ENCODE measurements around the gene PLA2G4C. TPM values are rescaled to one million over a fixed set of nuclear protein-coding genes. Genes with fewer than 3 reads are reported as not detected.

The PLA2G4C gene
- total RNA-seq (2014; rRNA removed; shearing (Covaris generic)) (2.0 and 3.4 TPM in 2 replicates), polyA plus RNA-seq (2016; fragmentation: Nextera tagmentation; extraction: Ambion mirVana) (2.9 and 4.1 TPM in 2 replicates)
- long read RNA-seq, partial matches to known transcripts = 12 of 15 reads
- long read RNA-seq, other reads (novel, unspliced or antisense) = 1 of 15 reads

DNA sequence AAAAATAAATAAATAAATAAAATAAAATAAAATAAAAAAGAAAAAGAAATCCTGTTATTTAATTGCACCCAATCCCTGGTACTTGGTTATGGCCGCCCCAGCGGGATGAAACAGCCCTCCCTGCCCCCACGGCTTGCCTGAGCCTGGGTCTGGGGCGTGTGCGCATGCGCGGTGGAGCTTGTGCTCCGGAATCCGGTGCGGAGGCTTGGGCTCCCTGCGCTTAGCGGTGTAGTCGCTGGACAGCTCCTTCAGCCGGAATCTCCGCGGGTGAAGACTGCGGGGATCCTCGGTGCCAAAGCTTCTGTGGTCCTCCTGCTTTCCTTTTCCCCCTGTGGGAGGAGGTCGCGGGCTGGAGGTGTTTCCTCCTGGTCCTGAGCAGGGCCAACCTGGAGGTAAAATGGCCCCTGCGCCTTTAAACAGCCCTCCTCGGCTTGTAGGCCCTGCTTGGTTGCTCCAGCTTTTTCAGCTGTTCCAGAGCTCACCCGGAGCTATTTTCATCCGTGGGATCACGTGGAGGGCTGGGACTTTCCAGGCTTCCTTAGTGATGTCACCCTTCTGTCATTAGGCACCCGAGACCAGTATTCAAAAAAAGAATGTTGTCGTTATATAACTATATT, at the start of gene PLA2G4C:
PLA2G4C (minus strand) TSS at position 468 of the 617 bp plus-strand sequence. CDS start 4,288 bp downstream, outside the sequence.
- no peaks in the 10 kb centered on the region for H3K27me3 ChIP-seq (ENCODE audit: insufficient read depth)
- H2AFZ ChIP-seq = peak within 1 kb of the TSS; percentile 92
- H3K4me3 ChIP-seq = peak within 1 kb of the TSS; percentile 60
- no peaks in the 10 kb centered on the region for H3K9me3 Mint-ChIP-seq
- H3K4me2 ChIP-seq = peak within 1 kb of the TSS; percentile 91
- no peaks in the 10 kb centered on the region; the same call in 1 of the 2 replicates for H3K4me1 ChIP-seq (ENCODE audit: insufficient read depth)
- peaks cover 3% of the 10 kb centered on the region; the same call in 1 of the 3 replicates for H3K36me3 Mint-ChIP-seq (ENCODE audit: low read depth)
- peak within 1 kb of the TSS; percentile 56; the same call in 1 of the 2 replicates for H3K27ac Mint-ChIP-seq
- no peaks in the 10 kb centered on the region for H3K36me3 ChIP-seq (ENCODE audit: insufficient read depth)
- TF ChIP-seq POLR2AphosphoS5 (IDR thresholded peaks at IDR 0.05; ENCODE audit: low read depth) (peak; percentile 50; the same call in 1 of the 2 replicates), ZNF462 (CRISPR knock-in tag; IDR thresholded peaks at IDR 0.05) (no peak)
- TF ChIP-seq, protein P1, sequence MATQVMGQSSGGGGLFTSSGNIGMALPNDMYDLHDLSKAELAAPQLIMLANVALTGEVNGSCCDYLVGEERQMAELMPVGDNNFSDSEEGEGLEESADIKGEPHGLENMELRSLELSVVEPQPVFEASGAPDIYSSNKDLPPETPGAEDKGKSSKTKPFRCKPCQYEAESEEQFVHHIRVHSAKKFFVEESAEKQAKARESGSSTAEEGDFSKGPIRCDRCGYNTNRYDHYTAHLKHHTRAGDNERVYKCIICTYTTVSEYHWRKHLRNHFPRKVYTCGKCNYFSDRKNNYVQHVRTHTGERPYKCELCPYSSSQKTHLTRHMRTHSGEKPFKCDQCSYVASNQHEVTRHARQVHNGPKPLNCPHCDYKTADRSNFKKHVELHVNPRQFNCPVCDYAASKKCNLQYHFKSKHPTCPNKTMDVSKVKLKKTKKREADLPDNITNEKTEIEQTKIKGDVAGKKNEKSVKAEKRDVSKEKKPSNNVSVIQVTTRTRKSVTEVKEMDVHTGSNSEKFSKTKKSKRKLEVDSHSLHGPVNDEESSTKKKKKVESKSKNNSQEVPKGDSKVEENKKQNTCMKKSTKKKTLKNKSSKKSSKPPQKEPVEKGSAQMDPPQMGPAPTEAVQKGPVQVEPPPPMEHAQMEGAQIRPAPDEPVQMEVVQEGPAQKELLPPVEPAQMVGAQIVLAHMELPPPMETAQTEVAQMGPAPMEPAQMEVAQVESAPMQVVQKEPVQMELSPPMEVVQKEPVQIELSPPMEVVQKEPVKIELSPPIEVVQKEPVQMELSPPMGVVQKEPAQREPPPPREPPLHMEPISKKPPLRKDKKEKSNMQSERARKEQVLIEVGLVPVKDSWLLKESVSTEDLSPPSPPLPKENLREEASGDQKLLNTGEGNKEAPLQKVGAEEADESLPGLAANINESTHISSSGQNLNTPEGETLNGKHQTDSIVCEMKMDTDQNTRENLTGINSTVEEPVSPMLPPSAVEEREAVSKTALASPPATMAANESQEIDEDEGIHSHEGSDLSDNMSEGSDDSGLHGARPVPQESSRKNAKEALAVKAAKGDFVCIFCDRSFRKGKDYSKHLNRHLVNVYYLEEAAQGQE (IDR thresholded peaks at IDR 0.05; ENCODE audit: unreplicated experiment) = peak; percentile 80
- no peaks in the 10 kb centered on the region for H3K79me2 ChIP-seq (replicated peaks; ENCODE audit: insufficient read depth)
- peak within 1 kb of the TSS; percentile 69 for H3K4me3 Mint-ChIP-seq
- H3K4me1 Mint-ChIP-seq = peaks cover 4% of the 10 kb centered on the region; the same call in 2 of the 3 replicates
- no peaks in the 10 kb centered on the region; the same call in 1 of the 2 replicates for H3F3A ChIP-seq (replicated peaks; ENCODE audit: low read depth)
- no peaks in the 10 kb centered on the region for H3K9me2 ChIP-seq (ENCODE audit: insufficient read depth)
- peak within 1 kb of the TSS; percentile 26; the same call in 1 of the 2 replicates for H3K27ac ChIP-seq (ENCODE audit: low read depth)
- peaks cover 17% of the 10 kb centered on the region for H3K27me3 Mint-ChIP-seq (ENCODE audit: insufficient read depth, low read depth, poor library complexity)
- DNase-seq (ENCODE audit: low spot score) = peak; percentile 97
- no peaks in the 10 kb centered on the region for H4K20me1 ChIP-seq (replicated peaks; ENCODE audit: insufficient read depth)
- peak; percentile 80 for ATAC-seq

Measured in GM23338 (cell line).